Tibial nerve (tissue), 4 donors: ENCODE results near the gene TAMM41.

Experiments
- EP300 ChIP-seq, 2 donors: sonication (generic); formaldehyde crosslinking; IDR thresholded peaks; one replicate each; pipeline ENCODE4 v1.6.1; 2017; ENCODE audit warnings: antibody characterized with exemption in 2 of 2, mild to moderate bottlenecking in 1 of 2
- POLR2A ChIP-seq, 2 donors: fragments of 450-650 bp; IDR thresholded peaks; one replicate each; pipeline ENCODE4 v1.6.1; 2017; ENCODE audit warnings: antibody characterized with exemption in 2 of 2, mild to moderate bottlenecking in 2 of 2, moderate library complexity in 2 of 2
- TF ChIP-seq, protein P1 (sequence below), 5 experiments: fragments of 200-600 bp in 3 of 5; fragments of 450-650 bp in 2 of 5; sonication (generic) in 3 of 5; IDR thresholded peaks; one replicate each; pipeline ENCODE4 v1.5.1; 2016 to 2019; ENCODE audit warnings: antibody characterized with exemption in 5 of 5, mild to moderate bottlenecking in 3 of 5, moderate library complexity in 2 of 5

DNA sequence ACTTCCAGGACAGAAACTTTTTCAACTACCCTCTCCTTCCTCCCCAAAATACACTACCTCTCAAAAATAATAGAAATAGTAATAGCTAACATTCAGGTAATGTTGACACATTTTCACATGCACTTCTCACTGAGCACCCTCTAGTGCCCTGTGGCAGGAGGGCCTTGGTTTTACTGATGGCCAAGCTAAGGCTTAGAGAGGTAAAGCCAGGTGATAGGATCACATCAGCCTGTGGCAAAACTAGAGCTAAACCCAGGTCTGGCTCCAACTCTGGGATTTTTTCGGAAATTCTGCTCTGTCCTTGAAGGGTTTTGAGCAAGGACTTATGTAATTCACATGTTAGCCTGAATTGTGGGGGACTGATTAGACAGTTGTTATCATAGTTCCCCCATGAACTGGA, 922 bp upstream of the TAMM41 start:
- TF ChIP-seq, protein P1, sequence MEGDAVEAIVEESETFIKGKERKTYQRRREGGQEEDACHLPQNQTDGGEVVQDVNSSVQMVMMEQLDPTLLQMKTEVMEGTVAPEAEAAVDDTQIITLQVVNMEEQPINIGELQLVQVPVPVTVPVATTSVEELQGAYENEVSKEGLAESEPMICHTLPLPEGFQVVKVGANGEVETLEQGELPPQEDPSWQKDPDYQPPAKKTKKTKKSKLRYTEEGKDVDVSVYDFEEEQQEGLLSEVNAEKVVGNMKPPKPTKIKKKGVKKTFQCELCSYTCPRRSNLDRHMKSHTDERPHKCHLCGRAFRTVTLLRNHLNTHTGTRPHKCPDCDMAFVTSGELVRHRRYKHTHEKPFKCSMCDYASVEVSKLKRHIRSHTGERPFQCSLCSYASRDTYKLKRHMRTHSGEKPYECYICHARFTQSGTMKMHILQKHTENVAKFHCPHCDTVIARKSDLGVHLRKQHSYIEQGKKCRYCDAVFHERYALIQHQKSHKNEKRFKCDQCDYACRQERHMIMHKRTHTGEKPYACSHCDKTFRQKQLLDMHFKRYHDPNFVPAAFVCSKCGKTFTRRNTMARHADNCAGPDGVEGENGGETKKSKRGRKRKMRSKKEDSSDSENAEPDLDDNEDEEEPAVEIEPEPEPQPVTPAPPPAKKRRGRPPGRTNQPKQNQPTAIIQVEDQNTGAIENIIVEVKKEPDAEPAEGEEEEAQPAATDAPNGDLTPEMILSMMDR (IDR thresholded peaks at IDR 0.05), result no peak
- TF ChIP-seq POLR2A (IDR thresholded peaks at IDR 0.05) (no peak), EP300 (IDR thresholded peaks at IDR 0.05) (no peak)
